Measurements from ENCODE around the gene GTF2H2C_2.
"Not testable (repeated sequence)": the region's sequence is repeated elsewhere in the genome, so short reads cannot be mapped to it uniquely, and the experiment has no call there.

GTF2H2C_2 gene

DNA sequence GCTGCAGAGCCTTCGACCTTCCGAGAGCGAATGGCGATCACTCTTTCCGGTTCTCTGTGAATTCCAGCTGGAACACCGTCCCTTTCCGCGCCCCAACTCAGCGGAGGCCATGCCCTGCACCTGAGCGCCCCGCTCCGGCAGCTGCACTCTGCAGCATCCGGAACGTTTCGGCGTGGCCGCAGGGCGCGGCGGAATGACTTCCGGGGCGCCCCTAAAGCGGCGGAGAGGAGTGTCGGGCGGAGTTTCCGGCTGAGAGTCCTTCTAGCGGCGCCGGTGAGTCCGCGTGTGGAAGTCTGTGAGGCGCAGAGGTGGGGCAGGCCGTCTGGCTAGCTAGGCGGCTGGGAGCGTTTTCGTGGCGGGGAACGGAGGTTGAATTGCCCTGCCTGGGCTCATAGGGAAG lies at the start of gene GTF2H2C_2:
TSS of gene GTF2H2C_2 (plus strand) at position 252 of the 400 bp plus-strand sequence.
- DNase-seq: not testable (repeated sequence)

DNA sequence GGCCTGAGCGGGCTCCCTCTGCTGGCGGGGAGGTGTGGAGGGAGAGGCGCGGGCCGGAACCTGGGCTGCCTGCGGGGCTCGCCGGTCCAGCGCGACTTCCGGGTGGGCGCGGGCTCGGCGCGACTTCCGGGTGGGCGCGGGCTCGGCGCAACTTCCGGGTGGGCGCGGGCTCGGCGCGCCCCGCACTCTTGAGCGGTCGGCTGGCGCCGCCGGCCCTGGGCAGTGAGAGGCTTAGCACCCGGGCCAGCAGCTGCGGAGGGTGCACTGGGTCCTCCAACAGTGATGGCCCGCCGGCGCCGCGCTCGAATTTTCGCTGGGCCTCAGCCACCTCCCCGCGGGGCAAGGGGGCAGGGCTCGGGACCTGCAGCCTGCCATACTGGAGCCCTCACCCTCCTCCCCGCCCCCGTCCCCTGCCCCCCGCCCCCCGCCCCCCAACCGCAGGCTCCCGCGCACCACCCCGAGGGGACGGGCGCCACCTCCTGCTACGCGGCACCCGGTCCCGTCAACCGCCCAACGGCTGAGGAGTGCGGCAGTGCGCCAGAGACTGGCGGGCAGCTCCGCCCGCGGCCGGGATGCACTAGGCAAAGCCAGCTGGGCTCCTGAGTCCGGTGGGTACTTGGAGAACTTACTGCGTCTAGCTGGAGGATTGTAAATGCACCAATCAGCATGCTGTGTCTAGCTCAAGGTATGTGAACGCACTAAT lies 14.0 kb upstream of the GTF2H2C_2 start:
- DNase-seq: not testable (repeated sequence)

DNA sequence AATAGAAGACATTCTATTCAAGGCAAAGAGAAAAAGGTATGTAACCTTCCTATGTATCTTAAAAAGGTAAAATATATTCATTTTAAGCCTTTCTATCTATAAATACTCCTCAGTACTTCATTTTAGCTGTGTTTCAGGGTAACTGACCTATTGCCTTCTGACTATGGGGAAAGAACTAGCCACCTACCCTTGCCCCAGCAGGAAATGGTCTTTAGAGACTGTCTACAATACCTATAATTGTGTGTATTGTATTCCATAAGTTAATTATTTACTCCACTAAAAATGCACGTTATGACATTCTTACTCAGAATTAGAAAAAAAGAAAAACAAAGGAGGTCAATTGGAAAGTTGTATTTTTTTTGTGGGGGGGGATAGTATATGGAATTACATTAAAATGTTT lies 6.2 kb downstream of the GTF2H2C_2 start:
- DNase-seq: not testable (repeated sequence)

DNA sequence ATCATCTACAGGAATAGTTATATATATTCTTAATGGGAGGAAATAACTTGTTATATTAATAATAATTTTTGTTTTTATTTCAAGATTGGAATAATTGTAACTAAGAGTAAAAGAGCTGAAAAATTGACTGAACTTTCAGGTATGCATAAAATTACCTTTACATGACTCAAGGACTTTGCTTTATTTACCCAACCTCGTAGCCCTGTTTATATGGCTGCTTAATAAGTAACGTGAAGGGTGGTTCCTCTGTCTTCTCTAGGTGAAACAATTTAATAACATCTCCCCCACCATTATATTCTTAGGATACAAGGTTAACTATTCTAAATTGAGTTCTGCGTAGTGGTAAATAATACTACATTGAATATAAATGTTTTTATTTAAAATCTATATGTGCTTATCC lies 8.0 kb downstream of the GTF2H2C_2 start:
- DNase-seq: not testable (repeated sequence)

DNA sequence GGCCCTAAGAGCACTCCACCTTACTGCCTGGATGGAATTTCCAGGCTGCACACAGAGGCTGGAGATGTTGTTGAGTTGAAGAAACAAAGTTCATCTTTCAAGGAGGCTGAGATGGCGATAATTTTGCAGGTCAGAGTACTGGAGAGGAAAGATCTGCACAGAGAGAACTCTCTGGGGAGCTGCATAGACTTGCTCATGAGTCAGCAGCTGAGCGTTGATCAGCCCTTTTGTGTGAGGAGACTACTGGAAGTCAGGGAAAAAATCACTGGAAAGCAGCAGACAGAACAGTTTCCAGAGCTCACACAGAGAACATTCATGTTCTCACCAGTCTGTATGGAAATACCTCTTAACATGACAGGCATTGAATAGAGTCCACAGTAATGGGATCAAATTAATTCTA lies 23.4 kb downstream of the GTF2H2C_2 start:
- DNase-seq: not testable (repeated sequence)

DNA sequence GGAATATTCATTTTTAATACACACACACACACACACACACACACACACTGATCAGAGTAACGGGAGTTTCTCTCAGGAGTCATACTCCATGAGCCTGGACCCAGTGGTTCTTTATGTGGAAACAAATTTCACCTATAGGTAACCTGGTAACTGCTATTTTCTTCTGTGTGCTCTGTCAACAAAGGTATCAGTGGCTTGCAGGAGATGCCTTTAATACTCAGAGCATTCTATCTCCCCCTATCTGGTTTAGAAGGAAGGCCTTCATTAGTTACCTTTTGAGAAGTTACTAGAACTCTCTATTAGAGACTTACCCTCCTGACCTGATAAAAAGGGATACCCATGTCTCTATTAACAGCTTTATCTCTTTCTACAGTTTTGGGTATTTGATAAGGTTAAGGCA lies 34.4 kb downstream of the GTF2H2C_2 start:
- not testable (repeated sequence) for DNase-seq

DNA sequence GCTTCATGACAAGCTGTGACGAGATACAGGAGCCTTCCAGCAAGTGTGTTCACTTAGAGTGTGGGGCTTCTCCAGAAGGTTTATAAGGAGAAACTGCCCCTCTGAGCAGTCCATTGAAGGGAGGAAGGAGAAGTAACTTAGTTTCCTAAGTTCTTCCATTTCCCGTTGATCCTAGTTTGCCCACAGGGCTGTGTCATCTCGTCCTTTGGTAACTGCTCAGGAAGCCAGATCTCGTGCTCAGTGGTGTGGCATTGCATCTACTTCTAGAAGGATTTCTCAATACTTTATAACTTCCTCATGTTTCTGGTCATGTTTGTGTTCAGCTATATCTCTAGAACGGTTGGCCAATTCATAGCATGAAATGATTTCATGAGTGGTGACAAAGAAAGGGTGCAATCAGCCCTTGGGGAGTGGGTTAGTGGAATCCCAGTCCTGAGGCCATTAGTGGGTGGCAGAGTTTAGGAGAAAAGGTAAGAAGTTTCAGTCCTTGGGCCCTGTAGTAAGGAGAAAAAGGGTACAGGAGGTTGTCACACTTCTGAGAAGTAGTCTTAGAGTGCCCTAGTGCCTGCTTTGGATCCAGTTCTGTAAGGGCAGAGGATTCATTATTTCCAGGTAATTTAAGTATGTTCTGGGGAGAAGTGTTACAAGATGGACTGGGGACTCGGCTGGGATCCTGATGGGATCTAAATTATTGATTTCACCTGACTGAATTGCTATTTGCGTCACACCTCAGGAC lies 36.2 kb downstream of the GTF2H2C_2 start:
- DNase-seq: not testable (repeated sequence)

DNA sequence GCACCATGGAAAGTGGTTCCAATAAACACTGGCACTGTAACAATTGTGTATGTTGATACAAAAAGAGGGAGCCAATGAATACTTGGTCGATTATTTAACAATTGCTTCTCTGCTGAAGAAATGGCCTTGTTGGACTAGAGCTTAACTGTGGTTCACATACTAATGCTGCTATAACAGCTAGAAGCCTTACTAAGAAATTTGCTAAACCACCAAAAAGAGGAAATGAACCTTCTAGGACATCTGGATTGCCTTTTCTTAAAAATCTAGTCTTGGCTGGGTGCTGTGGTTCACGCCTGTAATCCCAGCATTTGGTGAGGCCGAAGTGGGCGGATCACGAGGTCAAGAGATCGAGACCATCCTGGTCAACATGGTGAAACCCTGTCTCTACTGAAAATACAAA lies 41.9 kb downstream of the GTF2H2C_2 start:
- not testable (repeated sequence) for DNase-seq

DNA sequence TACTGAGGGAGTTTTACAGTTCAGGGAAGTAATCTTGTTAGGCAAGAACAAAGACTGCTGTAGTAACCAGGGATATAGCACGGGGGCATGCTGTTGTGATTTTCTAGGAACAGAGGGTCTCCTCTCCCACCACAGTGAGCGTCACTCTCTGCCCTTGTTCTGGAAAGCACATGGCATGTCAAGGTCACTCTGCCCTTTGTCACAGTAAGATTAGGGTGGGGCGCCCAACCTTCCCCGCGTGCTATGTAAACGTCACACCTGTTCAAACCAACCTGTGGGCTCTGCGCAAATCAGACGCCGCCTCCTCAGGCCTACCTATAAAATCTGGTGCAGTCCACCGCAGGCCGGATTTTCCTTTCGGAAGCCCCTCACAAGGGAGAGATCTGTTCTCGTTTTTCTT lies 44.0 kb downstream of the GTF2H2C_2 start:
- not testable (repeated sequence) for DNase-seq

DNA sequence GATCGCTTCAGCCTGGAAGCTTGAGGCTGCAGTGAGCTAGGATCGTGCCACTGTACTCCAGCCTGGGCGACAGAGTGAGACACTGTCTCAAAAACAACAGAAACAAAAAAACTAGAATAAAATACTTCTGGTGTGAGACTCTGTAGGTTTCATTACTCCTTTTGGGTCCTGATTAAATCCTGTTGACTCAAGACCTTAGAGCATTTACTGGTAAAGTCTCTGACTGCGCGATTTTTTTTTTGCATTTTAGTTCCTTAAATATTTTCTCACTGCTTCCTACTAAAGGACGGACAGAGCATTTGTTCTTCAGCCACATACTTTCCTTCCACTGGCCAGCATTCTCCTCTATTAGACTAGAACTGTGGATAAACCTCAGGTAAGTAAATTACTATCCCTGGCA lies 46.8 kb downstream of the GTF2H2C_2 start:
- not testable (repeated sequence) for DNase-seq

DNA sequence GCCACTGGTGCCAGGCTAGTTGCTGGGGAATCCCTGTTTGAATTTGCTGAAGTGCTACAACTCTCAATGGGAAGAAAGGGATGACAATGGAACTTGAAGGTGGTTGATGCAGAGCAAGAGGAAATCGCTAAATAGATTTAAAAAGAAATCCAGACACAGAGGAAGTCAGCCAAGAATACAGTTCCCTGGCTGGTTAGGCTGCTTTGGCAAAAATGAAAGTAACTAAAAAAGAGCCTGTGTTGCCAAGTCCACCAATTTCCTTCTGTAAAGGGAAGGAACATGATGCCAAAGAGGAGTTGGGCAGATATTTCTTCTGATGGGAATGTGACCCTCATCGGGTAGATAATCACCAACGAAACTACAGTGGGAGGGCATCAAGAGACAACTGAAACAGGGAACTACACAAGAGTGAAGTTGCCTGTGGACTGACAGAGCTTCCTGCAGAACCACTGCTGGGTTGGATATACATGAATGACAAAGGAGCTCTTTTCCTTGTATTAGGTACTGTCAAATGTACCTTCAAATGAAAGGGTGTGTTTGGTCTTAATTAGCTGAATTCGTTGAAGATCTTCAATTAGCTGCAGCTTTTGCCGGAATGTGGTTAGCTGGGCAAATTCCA lies 49.0 kb downstream of the GTF2H2C_2 start:
- DNase-seq: not testable (repeated sequence)

DNA sequence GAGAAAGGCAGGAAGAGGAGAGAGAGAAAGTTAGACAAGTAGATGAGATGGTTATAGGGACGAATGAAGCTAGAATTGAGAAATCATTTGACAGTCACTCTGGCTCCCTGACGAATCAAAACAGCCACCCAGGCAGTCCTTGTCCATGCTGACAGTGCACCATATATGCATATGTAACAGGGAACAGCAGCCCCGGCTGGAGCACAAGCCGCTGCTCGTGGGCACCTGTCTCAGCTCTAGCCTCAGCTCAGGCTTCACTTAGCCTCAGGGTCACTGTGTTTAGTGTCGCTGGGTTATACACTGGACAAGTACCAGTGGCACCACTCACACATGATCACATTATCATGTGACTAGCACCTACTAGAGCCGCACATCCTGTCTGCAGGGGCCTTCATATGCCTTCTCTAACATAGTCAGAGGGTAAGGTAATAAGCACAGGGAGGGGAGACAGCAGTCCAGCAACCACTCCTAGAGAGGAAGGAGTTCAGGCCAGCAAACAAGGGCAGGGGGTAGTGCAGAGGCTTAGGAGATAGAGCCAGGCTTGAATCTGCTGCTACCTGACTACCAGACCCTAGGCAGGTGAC lies 54.9 kb downstream of the GTF2H2C_2 start:
- not testable (repeated sequence) for DNase-seq
